PC-3 (cell line): Measurements from ENCODE around the gene IL1RAPL2.

Experiments
- EZH2 ChIP-seq: fragments of 300-600 bp; sonication (generic); IDR thresholded peaks from one replicate; pipeline ENCODE4 v1.6.1; 2017; ENCODE audit warnings: antibody characterized with exemption, mild to moderate bottlenecking, low read length; ENCODE audit not compliant: unreplicated experiment
- EZH2phosphoT487 ChIP-seq: fragments of 300-600 bp; sonication (generic); IDR thresholded peaks from 2 replicates; pipeline ENCODE4 v1.6.1; 2018; ENCODE audit warnings: mild to moderate bottlenecking, antibody characterized with exemption, low read length, borderline replicate concordance
- TF ChIP-seq, protein P1 (sequence below): fragments of 300-600 bp; sonication (generic); conservative IDR thresholded peaks from 2 replicates; pipeline ENCODE4 v1.5.1; 2017; ENCODE audit warnings: antibody characterized with exemption, low read depth, mild to moderate bottlenecking, low read length

- TF ChIP-seq, protein P1, sequence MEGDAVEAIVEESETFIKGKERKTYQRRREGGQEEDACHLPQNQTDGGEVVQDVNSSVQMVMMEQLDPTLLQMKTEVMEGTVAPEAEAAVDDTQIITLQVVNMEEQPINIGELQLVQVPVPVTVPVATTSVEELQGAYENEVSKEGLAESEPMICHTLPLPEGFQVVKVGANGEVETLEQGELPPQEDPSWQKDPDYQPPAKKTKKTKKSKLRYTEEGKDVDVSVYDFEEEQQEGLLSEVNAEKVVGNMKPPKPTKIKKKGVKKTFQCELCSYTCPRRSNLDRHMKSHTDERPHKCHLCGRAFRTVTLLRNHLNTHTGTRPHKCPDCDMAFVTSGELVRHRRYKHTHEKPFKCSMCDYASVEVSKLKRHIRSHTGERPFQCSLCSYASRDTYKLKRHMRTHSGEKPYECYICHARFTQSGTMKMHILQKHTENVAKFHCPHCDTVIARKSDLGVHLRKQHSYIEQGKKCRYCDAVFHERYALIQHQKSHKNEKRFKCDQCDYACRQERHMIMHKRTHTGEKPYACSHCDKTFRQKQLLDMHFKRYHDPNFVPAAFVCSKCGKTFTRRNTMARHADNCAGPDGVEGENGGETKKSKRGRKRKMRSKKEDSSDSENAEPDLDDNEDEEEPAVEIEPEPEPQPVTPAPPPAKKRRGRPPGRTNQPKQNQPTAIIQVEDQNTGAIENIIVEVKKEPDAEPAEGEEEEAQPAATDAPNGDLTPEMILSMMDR: no peak
- TF ChIP-seq EZH2: no peak
- no peak for TF ChIP-seq EZH2phosphoT487
These were observed 1079.8 kb downstream of the IL1RAPL2 start for GRCh38 chrX:105645667-105646357.
